Astrocyte (in vitro differentiated cells and primary cell): ENCODE data around the gene ARHGAP25.

Source experiments
- CTCF ChIP-seq: IDR thresholded peaks from 2 replicates; pipeline ENCODE4 v1.5.1; 2011; ENCODE audit warnings: low read depth, mild to moderate bottlenecking, inconsistent platforms, low read length, moderate library complexity; ENCODE audit not compliant: insufficient read depth
- EZH2 ChIP-seq: IDR thresholded peaks from 2 replicates; pipeline ENCODE4 v1.6.1; 2012; ENCODE audit warnings: mild to moderate bottlenecking, low read length, inconsistent platforms; ENCODE audit not compliant: insufficient read depth

GRCh38 chr2:68749345-68749744, 14.7 kb downstream of the ARHGAP25 start:
- TF ChIP-seq EZH2, result no peak
- TF ChIP-seq CTCF, result no peak
